Body of pancreas (tissue), 4 donors: Measurements from ENCODE around the gene HBQ1. TPM values are rescaled to one million over a fixed set of nuclear protein-coding genes. Genes with fewer than 3 reads are reported as not detected.
"Not testable (repeated sequence)": the region's sequence is repeated elsewhere in the genome, so short reads cannot be mapped to it uniquely, and the experiment has no call there.

Experiments
- ATAC-seq: fragments of 150-250 bp; one replicate; pipeline ENCODE4 v1.9.1; 2016
- DNase-seq, 4 donors: peaks; one replicate each; pipeline ENCODE4 v3.0.0-alpha.2; 2019
- H3K27ac ChIP-seq, 4 donors: fragments of 200-600 bp; sonication (generic); 1 replicate in 3 of 4; 2 replicates in 1 of 4; pipeline versions ENCODE4 v1.5.1 to v1.6.1; 2016 to 2019; ENCODE audit warnings: mild to moderate bottlenecking in 1 of 4, mixed read lengths in 1 of 4, moderate library complexity in 1 of 4
- H3K27me3 ChIP-seq, 2 donors: fragments of 200-600 bp; sonication (generic); one replicate each; pipeline ENCODE4 v1.6.0; 2016; ENCODE audit warnings: mild to moderate bottlenecking in 1 of 2
- H3K36me3 ChIP-seq, 2 donors: fragments of 200-600 bp; sonication (generic); replicated peaks in 1 of 2; 2 replicates each; pipeline ENCODE4 v1.5.1; 2016; ENCODE audit warnings: low read depth in 2 of 2; ENCODE audit not compliant: insufficient read depth in 1 of 2
- H3K4me1 ChIP-seq: fragments of 200-600 bp; sonication (generic); one replicate; pipeline ENCODE4 v1.6.0; 2016
- H3K4me3 ChIP-seq, 2 donors: fragments of 200-600 bp; sonication (generic); 1 replicate in 1 of 2; 2 replicates in 1 of 2; pipeline ENCODE4 v1.5.1; 2016 to 2019
- H3K9me3 ChIP-seq, 3 donors: fragments of 200-600 bp; sonication (generic); 1 replicate in 2 of 3; 2 replicates in 1 of 3; pipeline ENCODE4 v1.5.1; 2016
- POLR2A ChIP-seq, 3 donors: fragments of 450-650 bp; IDR thresholded peaks; one replicate each; pipeline ENCODE4 v1.6.1; 2016; ENCODE audit warnings: antibody characterized with exemption in 3 of 3, mild to moderate bottlenecking in 2 of 3
- WGBS, 2 donors: methylation state at CpG; one replicate each; pipeline ENCODE4 v1.1.5; 2017; 5-methylcytosine and 5-hydroxymethylcytosine counted together
- intact Hi-C: fragments of 100-400 bp; cut with DNase I; formaldehyde crosslinking; loops from one replicate; pipeline ENCODE4 v1.15.1; 2023
- total RNA-seq, 2 donors: library from RNA; depleted of rRNA; stranded (reverse); fragments of >200 nt; gene quantifications; one replicate each; pipeline ENCODE4 v1.1.0, GENCODE V29; 2016
- TF ChIP-seq, protein P1 (sequence below), 7 experiments: fragments of 450-650 bp in 4 of 7; fragments of 200-600 bp in 3 of 7; sonication (generic) in 3 of 7; IDR thresholded peaks; one replicate each; pipeline ENCODE4 v1.5.1; 2016 to 2019; ENCODE audit warnings: antibody characterized with exemption in 7 of 7

Gene HBQ1
- total RNA-seq, 2 donors from 2014 or later: not detected

- no peak overlapping the region for H3K27ac ChIP-seq
- DNase-seq: peak in 3 of 4 donors; percentile 14 to 36 (median 26)
- peak overlapping the region; percentile 22 to 30 for H3K4me3 ChIP-seq
- intact Hi-C loops: no loop called here
- ATAC-seq: peak; percentile 43
- WGBS, 2 donors: 1 to 2% methylated on average over 23 to 40 of the region's 59 CpGs
- H3K36me3 ChIP-seq: no peaks in the 10 kb centered on the region
- H3K4me1 ChIP-seq: peaks cover 10% of the 10 kb centered on the region
- H3K9me3 ChIP-seq: no peaks in the 10 kb centered on the region
- no peak for TF ChIP-seq POLR2A (IDR thresholded peaks at IDR 0.05)
- TF ChIP-seq, protein P1, sequence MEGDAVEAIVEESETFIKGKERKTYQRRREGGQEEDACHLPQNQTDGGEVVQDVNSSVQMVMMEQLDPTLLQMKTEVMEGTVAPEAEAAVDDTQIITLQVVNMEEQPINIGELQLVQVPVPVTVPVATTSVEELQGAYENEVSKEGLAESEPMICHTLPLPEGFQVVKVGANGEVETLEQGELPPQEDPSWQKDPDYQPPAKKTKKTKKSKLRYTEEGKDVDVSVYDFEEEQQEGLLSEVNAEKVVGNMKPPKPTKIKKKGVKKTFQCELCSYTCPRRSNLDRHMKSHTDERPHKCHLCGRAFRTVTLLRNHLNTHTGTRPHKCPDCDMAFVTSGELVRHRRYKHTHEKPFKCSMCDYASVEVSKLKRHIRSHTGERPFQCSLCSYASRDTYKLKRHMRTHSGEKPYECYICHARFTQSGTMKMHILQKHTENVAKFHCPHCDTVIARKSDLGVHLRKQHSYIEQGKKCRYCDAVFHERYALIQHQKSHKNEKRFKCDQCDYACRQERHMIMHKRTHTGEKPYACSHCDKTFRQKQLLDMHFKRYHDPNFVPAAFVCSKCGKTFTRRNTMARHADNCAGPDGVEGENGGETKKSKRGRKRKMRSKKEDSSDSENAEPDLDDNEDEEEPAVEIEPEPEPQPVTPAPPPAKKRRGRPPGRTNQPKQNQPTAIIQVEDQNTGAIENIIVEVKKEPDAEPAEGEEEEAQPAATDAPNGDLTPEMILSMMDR (IDR thresholded peaks at IDR 0.05): no peak
- H3K27me3 ChIP-seq: no peaks in the 10 kb centered on the region
Observed at GRCh38 chr16:154217-155030, 25.8 kb upstream of the HBQ1 start.

- no peaks in the 10 kb centered on the region for H3K9me3 ChIP-seq
- no peak for TF ChIP-seq POLR2A (IDR thresholded peaks at IDR 0.05)
- TF ChIP-seq, protein P1 (IDR thresholded peaks at IDR 0.05): no peak
- ATAC-seq (no peak), DNase-seq (no peak)
- intact Hi-C loops: no loop called here
- H3K4me1 ChIP-seq: peaks cover 10% of the 10 kb centered on the region
- H3K36me3 ChIP-seq: no peaks in the 10 kb centered on the region
- no peak overlapping the region for H3K27ac ChIP-seq
- WGBS, 2 donors: 52 to 54% methylated on average over 7 of the region's 7 CpGs
- no peaks in the 10 kb centered on the region for H3K27me3 ChIP-seq
- H3K4me3 ChIP-seq: no peak overlapping the region
Observed at GRCh38 chr16:155031-155398, 25.2 kb upstream of the HBQ1 start.

DNA sequence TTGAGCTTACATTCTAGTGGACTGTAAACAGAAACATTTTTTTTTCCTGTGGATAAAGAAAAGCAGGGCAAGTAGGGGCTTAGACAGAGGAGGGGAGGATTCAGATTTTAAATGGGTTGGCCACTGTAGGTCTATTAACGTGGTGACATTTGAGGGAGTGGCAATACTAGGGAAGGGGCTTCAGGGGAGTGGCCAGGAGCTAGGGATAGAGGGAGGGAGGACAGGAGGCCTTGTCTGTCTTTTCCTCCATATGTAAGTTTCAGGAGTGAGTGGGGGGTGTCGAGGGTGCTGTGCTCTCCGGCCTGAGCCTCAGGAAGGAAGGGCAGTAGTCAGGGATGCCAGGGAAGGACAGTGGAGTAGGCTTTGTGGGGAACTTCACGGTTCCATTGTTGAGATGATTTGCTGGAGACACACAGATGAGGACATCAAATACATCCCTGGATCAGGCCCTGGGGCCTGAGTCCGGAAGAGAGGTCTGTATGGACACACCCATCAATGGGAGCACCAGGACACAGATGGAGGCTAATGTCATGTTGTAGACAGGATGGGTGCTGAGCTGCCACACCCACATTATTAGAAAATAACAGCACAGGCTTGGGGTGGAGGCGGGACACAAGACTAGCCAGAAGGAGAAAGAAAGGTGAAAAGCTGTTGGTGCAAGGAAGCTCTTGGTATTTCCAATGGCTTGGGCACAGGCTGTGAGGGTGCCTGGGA is 21.0 kb upstream of the HBQ1 start:
- DNase-seq (no peak), ATAC-seq (no peak)
- Histone ChIP-seq H3K9me3 (no peaks in the 10 kb centered on the region), H3K4me1 (peaks cover 9% of the 10 kb centered on the region), H3K27me3 (no peaks in the 10 kb centered on the region), H3K4me3 (no peak overlapping the region), H3K27ac (no peak overlapping the region), H3K36me3 (no peaks in the 10 kb centered on the region)
- WGBS, 2 donors: 50 to 60% methylated on average over 6 of the region's 6 CpGs
- intact Hi-C loops: no loop called here
- TF ChIP-seq, protein P1 (IDR thresholded peaks at IDR 0.05): no peak
- no peak for TF ChIP-seq POLR2A (IDR thresholded peaks at IDR 0.05)

DNA sequence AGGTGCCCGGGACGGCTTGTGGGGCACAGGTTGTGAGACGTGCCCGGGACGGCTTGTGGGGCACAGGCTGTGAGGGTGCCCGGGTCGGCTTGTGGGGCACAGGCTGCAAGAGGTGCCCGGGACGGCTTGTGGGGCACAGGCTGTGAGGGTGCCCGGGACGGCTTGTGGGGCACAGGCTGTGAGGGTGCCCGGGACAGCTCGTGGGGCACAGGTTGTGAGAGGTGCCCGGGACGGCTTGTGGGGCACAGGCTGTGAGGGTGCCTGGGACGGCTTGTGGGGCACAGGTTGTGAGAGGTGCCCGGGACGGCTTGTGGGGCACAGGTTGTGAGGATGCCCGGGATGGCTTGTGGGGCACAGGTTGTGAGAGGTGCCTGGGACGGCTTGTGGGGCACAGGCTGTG is 20.0 kb upstream of the HBQ1 start:
- ATAC-seq, H3K36me3 ChIP-seq, H3K4me1 ChIP-seq, intact Hi-C loops, H3K9me3 ChIP-seq, DNase-seq, H3K27me3 ChIP-seq, H3K4me3 ChIP-seq, H3K27ac ChIP-seq: not testable (repeated sequence)
- 50 to 83% methylated on average over 2 to 17 of the region's 20 CpGs for WGBS, 2 donors

GRCh38 chr16:160691-161190 is 19.5 kb upstream of the HBQ1 start:
- TF ChIP-seq, protein P1 (IDR thresholded peaks at IDR 0.05): no peak
- no peak for TF ChIP-seq POLR2A (IDR thresholded peaks at IDR 0.05)
- ATAC-seq: no peak
- Histone ChIP-seq H3K4me1 (peaks cover 9% of the 10 kb centered on the region), H3K27me3 (peaks cover 0 to 8% of the 10 kb centered on the region in 2 donors), H3K4me3 (no peak overlapping the region), H3K36me3 (no peaks in the 10 kb centered on the region), H3K9me3 (no peaks in the 10 kb centered on the region), H3K27ac (no peak overlapping the region)
- intact Hi-C loops: no loop called here
- 34 to 53% methylated on average over 10 to 17 of the region's 18 CpGs for WGBS, 2 donors
- DNase-seq: no peak
